Panc1 (cell line): ENCODE measurements around the gene SRF. TPM values are rescaled to one million over a fixed set of nuclear protein-coding genes. Genes with fewer than 3 reads are reported as not detected.
"Not testable (repeated sequence)": the region's sequence is repeated elsewhere in the genome, so short reads cannot be mapped to it uniquely, and the experiment has no call there.

ENCODE experiments used
- ATAC-seq: fragments of 200-7000 bp; cut with Tn5 transposase; 2 replicates; pipeline ENCODE4 v1.9.1; 2020; ENCODE audit warnings: mild to moderate bottlenecking, moderate library complexity
- BruUV-seq: library from RNA; stranded (reverse); fragments of 400-500 nt; replicated peaks from 2 replicates; lab custom pipeline; 2021; lab: Mats Ljungman, UMichigan
- CTCF ChIA-PET: fragments of 300-600 bp; sonication (Branson Sonifier 250); formaldehyde crosslinking; loops from one replicate; lab custom pipeline; 2022; ENCODE audit warnings: antibody characterized with exemption; lab: Charles Lee
- POLR2A ChIA-PET: fragments of 300-600 bp; sonication (Branson Sonifier 250); formaldehyde crosslinking; loops from one replicate; lab custom pipeline; 2022; ENCODE audit warnings: antibody characterized with exemption; lab: Charles Lee
- DNase-seq: peaks from one replicate; pipeline ENCODE4 v3.0.0-alpha.2; 2010; ENCODE audit warnings: low read depth, low spot score
- H3K27ac ChIP-seq: 2 replicates; pipeline ENCODE4 v1.5.1; 2011; ENCODE audit warnings: mild to moderate bottlenecking, low read length, inconsistent platforms
- H3K27me3 ChIP-seq: fragments of 200-500 bp; sonication (Bioruptor generic); 2 replicates; pipeline ENCODE4 v1.6.0; 2014; ENCODE audit warnings: low read length, inconsistent platforms; ENCODE audit not compliant: control insufficient read depth, insufficient read depth
- H3K36me3 ChIP-seq: fragments of 200-500 bp; sonication (Bioruptor generic); 2 replicates; pipeline ENCODE4 v1.5.1; 2014; ENCODE audit warnings: inconsistent platforms, mild to moderate bottlenecking, low read length, moderate library complexity; ENCODE audit not compliant: control insufficient read depth, insufficient read depth
- H3K4me1 ChIP-seq: 2 replicates; pipeline ENCODE4 v1.5.1; 2011; ENCODE audit warnings: inconsistent platforms, mild to moderate bottlenecking, low read length, moderate library complexity; ENCODE audit not compliant: control insufficient read depth, insufficient read depth
- H3K4me3 ChIP-seq, 2 experiments: 2 replicates each; pipeline ENCODE4 v1.5.1; 2011 to 2012; ENCODE audit warnings: low read depth in 2 of 2, low read length in 2 of 2, mild to moderate bottlenecking in 2 of 2, inconsistent platforms in 1 of 2, moderate library complexity in 1 of 2
- H3K9me3 ChIP-seq: fragments of 200-500 bp; sonication (Bioruptor generic); 2 replicates; pipeline ENCODE4 v1.5.1; 2014; ENCODE audit warnings: low read depth, mild to moderate bottlenecking, inconsistent platforms, low read length, moderate library complexity; ENCODE audit not compliant: control insufficient read depth, insufficient read depth
- POLR2AphosphoS5 ChIP-seq: IDR thresholded peaks from 2 replicates; pipeline ENCODE4 v1.6.1; 2012; ENCODE audit warnings: mild to moderate bottlenecking, low read depth, low read length, moderate library complexity
- REST ChIP-seq, 2 experiments: IDR thresholded peaks; 2 replicates each; pipeline ENCODE4 v1.6.1; 2011 to 2012; ENCODE audit warnings: low read depth in 2 of 2, control low read depth in 1 of 2, low read length in 1 of 2, mild to moderate bottlenecking in 1 of 2, moderate library complexity in 1 of 2; ENCODE audit not compliant: insufficient read depth in 1 of 2
- SIN3A ChIP-seq: IDR thresholded peaks from 2 replicates; pipeline ENCODE4 v1.6.1; 2012; ENCODE audit warnings: low read depth, mild to moderate bottlenecking, low read length, moderate library complexity, borderline replicate concordance; ENCODE audit not compliant: insufficient read depth
- TCF7L2 ChIP-seq: IDR thresholded peaks from 2 replicates; pipeline ENCODE4 v1.6.1; 2011; ENCODE audit warnings: mild to moderate bottlenecking, low read depth, low read length, inconsistent platforms
- in situ Hi-C: cut with HindIII; loops from 2 replicates; pipeline ENCODE4 v1.10.0; 2016; ENCODE audit warnings: low sequenced_read_pairs, low pct_unique_long_range_greater_than_20kb
- intact Hi-C: fragments of 100-400 bp; cut with micrococcal nuclease; formaldehyde crosslinking; loops from one replicate; pipeline ENCODE4 v1.10.0; 2022; ENCODE audit not compliant: unreplicated experiment
- total RNA-seq: library from RNA; stranded (reverse); gene quantifications from one replicate; pipeline ENCODE4 v1.2.1, GENCODE V29; 2021; ENCODE audit not compliant: unreplicated experiment
- TF ChIP-seq, protein P1 (sequence below): fragments of 450-650 bp; IDR thresholded peaks from 2 replicates; pipeline ENCODE4 v1.5.1; 2017; ENCODE audit warnings: mild to moderate bottlenecking

Gene SRF
- total RNA-seq, 1 experiment from 2014 or later: 48.9 TPM

- Histone ChIP-seq H3K4me1 (peaks cover 12% of the 10 kb centered on the region), H3K4me3 (no peak overlapping the region), H3K27ac (no peak overlapping the region), H3K27me3 (no peaks in the 10 kb centered on the region), H3K9me3 (no peaks in the 10 kb centered on the region), H3K36me3 (no peaks in the 10 kb centered on the region)
- no TSS peak for BruUV-seq
- no peak for ATAC-seq
- ChIA-PET POLR2A (no interaction called here), CTCF (no interaction called here)
- in situ Hi-C loops: no loop called here
- intact Hi-C loops: no loop called here
- no peak for DNase-seq
- TF ChIP-seq SIN3A (no peak), REST (IDR thresholded peaks at IDR 0.05; ENCODE audit: insufficient read depth in 1 of 2, low read depth in 2 of 2, low read length in 1 of 2) (no peak), POLR2AphosphoS5 (no peak), TCF7L2 (no peak)
- TF ChIP-seq, protein P1, sequence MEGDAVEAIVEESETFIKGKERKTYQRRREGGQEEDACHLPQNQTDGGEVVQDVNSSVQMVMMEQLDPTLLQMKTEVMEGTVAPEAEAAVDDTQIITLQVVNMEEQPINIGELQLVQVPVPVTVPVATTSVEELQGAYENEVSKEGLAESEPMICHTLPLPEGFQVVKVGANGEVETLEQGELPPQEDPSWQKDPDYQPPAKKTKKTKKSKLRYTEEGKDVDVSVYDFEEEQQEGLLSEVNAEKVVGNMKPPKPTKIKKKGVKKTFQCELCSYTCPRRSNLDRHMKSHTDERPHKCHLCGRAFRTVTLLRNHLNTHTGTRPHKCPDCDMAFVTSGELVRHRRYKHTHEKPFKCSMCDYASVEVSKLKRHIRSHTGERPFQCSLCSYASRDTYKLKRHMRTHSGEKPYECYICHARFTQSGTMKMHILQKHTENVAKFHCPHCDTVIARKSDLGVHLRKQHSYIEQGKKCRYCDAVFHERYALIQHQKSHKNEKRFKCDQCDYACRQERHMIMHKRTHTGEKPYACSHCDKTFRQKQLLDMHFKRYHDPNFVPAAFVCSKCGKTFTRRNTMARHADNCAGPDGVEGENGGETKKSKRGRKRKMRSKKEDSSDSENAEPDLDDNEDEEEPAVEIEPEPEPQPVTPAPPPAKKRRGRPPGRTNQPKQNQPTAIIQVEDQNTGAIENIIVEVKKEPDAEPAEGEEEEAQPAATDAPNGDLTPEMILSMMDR: no peak
Observed at GRCh38 chr6:43138267-43138666, 32.8 kb upstream of the SRF start.

DNA sequence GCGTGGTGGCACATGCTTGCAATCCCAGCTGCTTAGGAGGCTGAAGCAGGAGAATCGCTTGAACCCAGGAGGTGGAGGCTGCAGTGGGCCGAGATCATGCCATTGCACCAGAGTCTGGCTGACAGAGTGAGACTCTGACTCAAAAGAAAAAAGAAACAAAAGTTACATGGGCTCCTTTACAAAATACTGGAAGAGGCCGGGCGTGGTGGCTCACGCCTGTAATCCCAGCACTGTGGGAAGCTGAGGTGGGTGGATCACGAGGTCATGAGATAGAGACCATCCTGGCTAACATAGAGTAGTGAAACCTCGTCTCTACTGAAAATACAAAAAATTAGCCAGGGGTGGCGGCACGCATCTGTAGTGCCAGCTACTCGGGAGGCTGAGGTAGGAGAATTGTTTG, 31.1 kb upstream of the SRF start:
- H3K9me3 ChIP-seq, DNase-seq, H3K36me3 ChIP-seq, ATAC-seq, H3K4me3 ChIP-seq, in situ Hi-C loops, H3K27me3 ChIP-seq, BruUV-seq, H3K27ac ChIP-seq: not testable (repeated sequence)
- POLR2A ChIA-PET: interaction anchor here (0.6 kb wide), 1 partner anchor 9 kb away, joined by 3 read pairs; no protein-coding TSS in a partner anchor
- CTCF ChIA-PET: interaction anchor here (0.7 kb wide), 1 partner anchor 107 kb away, joined by 9 read pairs; no protein-coding TSS in a partner anchor
- intact Hi-C loops: loop anchor here (5.0 to 10.0 kb wide), 3 partner anchors 63 to 395 kb away; partner anchors contain the start of genes PTK7 and TBCC
- peaks cover 17% of the 10 kb centered on the region for H3K4me1 ChIP-seq

- CTCF ChIA-PET: no interaction called here
- Histone ChIP-seq H3K9me3 (no peaks in the 10 kb centered on the region), H3K4me1 (peaks cover 17% of the 10 kb centered on the region), H3K36me3 (no peaks in the 10 kb centered on the region), H3K27ac (no peak overlapping the region), H3K27me3 (no peaks in the 10 kb centered on the region), H3K4me3 (no peak overlapping the region)
- in situ Hi-C loops: no loop called here
- TF ChIP-seq POLR2AphosphoS5 (no peak), SIN3A (no peak), REST (IDR thresholded peaks at IDR 0.05; ENCODE audit: insufficient read depth in 1 of 2, low read depth in 2 of 2, low read length in 1 of 2) (no peak)
- no peak for ATAC-seq
- intact Hi-C loops: loop anchor here (5.0 to 10.0 kb wide), 3 partner anchors 64 to 397 kb away; partner anchors contain the start of genes PTK7 and TBCC
- TSS peak; percentile 19 for BruUV-seq
- DNase-seq: no peak
- POLR2A ChIA-PET: interaction anchor here (0.5 kb wide), 1 partner anchor 212 kb away, joined by 7 read pairs; the partner anchor contains the start of gene CNPY3
Observed at GRCh38 chr6:43141644-43142043, 29.4 kb upstream of the SRF start.
